BLaER1 (cell line): ENCODE results near the gene CTNNA2.

Experiments used
- H3K27ac ChIP-seq: shearing (Covaris generic); formaldehyde crosslinking; 2 replicates; pipeline ENCODE4 v1.8.1; 2022
- H3K27me3 ChIP-seq: shearing (Covaris generic); formaldehyde crosslinking; 2 replicates; pipeline ENCODE4 v1.8.1; 2022
- H3K36me3 ChIP-seq: shearing (Covaris generic); formaldehyde crosslinking; 2 replicates; pipeline ENCODE4 v1.8.1; 2022
- H3K4me1 ChIP-seq: shearing (Covaris generic); formaldehyde crosslinking; 2 replicates; pipeline ENCODE4 v1.8.1; 2022
- H3K4me2 ChIP-seq: shearing (Covaris generic); formaldehyde crosslinking; 2 replicates; pipeline ENCODE4 v1.8.1; 2022
- H3K4me3 ChIP-seq: shearing (Covaris generic); formaldehyde crosslinking; 2 replicates; pipeline ENCODE4 v1.8.1; 2022
- H3K9ac ChIP-seq: shearing (Covaris generic); formaldehyde crosslinking; 2 replicates; pipeline ENCODE4 v1.8.1; 2022
- H3K9me3 ChIP-seq: shearing (Covaris generic); formaldehyde crosslinking; 2 replicates; pipeline ENCODE4 v1.8.1; 2022
- H4K20me1 ChIP-seq: shearing (Covaris generic); formaldehyde crosslinking; 2 replicates; pipeline ENCODE4 v1.8.1; 2022
- Cebpa-rat ChIP-seq: shearing (Covaris generic); IDR thresholded peaks from 2 replicates; pipeline ENCODE4 v1.8.1; 2022

CTNNA2 gene

GRCh38 chr2:80370375-80371009 lies 857.6 kb downstream of the CTNNA2 start:
- Histone ChIP-seq H3K4me3 (no peak overlapping the region), H3K27me3 (no peaks in the 10 kb centered on the region), H3K9ac (no peak overlapping the region), H3K36me3 (no peaks in the 10 kb centered on the region), H4K20me1 (no peaks in the 10 kb centered on the region), H3K4me2 (no peak overlapping the region), H3K4me1 (peaks cover 39% of the 10 kb centered on the region), H3K9me3 (no peaks in the 10 kb centered on the region), H3K27ac (no peak overlapping the region)
- no peak for TF ChIP-seq Cebpa-rat

- Histone ChIP-seq H3K36me3 (no peaks in the 10 kb centered on the region), H3K27me3 (no peaks in the 10 kb centered on the region), H3K9ac (no peak overlapping the region), H3K9me3 (no peaks in the 10 kb centered on the region), H3K4me1 (peaks cover 5% of the 10 kb centered on the region; the same call in 1 of the 2 replicates), H3K4me2 (no peak overlapping the region), H4K20me1 (no peaks in the 10 kb centered on the region), H3K27ac (no peak overlapping the region), H3K4me3 (no peak overlapping the region)
- TF ChIP-seq Cebpa-rat = no peak
Measured at GRCh38 chr2:80374105-80374504, 861.3 kb downstream of the CTNNA2 start.

- Histone ChIP-seq H3K9me3 (no peaks in the 10 kb centered on the region), H3K4me2 (no peak overlapping the region), H3K4me3 (no peak overlapping the region), H4K20me1 (no peaks in the 10 kb centered on the region), H3K27ac (no peak overlapping the region), H3K4me1 (no peaks in the 10 kb centered on the region), H3K9ac (no peak overlapping the region), H3K27me3 (no peaks in the 10 kb centered on the region), H3K36me3 (no peaks in the 10 kb centered on the region)
- no peak for TF ChIP-seq Cebpa-rat
Measured at GRCh38 chr2:80377071-80377470, 864.2 kb downstream of the CTNNA2 start.

GRCh38 chr2:80380736-80381135 lies 867.9 kb downstream of the CTNNA2 start:
- Histone ChIP-seq H3K4me1 (no peaks in the 10 kb centered on the region), H4K20me1 (no peaks in the 10 kb centered on the region), H3K27ac (no peak overlapping the region), H3K36me3 (no peaks in the 10 kb centered on the region), H3K27me3 (no peaks in the 10 kb centered on the region), H3K9ac (no peak overlapping the region), H3K4me3 (no peak overlapping the region), H3K9me3 (no peaks in the 10 kb centered on the region), H3K4me2 (no peak overlapping the region)
- TF ChIP-seq Cebpa-rat = no peak

- Histone ChIP-seq H3K36me3 (no peaks in the 10 kb centered on the region), H3K27ac (no peak overlapping the region), H3K4me3 (no peak overlapping the region), H3K27me3 (no peaks in the 10 kb centered on the region), H4K20me1 (no peaks in the 10 kb centered on the region), H3K4me2 (no peak overlapping the region), H3K9me3 (no peaks in the 10 kb centered on the region), H3K9ac (no peak overlapping the region), H3K4me1 (no peaks in the 10 kb centered on the region)
- no peak for TF ChIP-seq Cebpa-rat
Measured at GRCh38 chr2:80381666-80382065, 868.8 kb downstream of the CTNNA2 start.

GRCh38 chr2:80392441-80392840 lies 879.6 kb downstream of the CTNNA2 start:
- H3K27ac ChIP-seq = no peak overlapping the region

GRCh38 chr2:80393991-80394390 lies 881.1 kb downstream of the CTNNA2 start:
- no peaks in the 10 kb centered on the region for H3K36me3 ChIP-seq
- no peaks in the 10 kb centered on the region for H3K27me3 ChIP-seq
- no peak overlapping the region for H3K4me2 ChIP-seq
- no peaks in the 10 kb centered on the region for H3K4me1 ChIP-seq
- TF ChIP-seq Cebpa-rat = no peak
- H3K27ac ChIP-seq = no peak overlapping the region
- H4K20me1 ChIP-seq = no peaks in the 10 kb centered on the region
- no peak overlapping the region for H3K9ac ChIP-seq
- H3K9me3 ChIP-seq = no peaks in the 10 kb centered on the region
- H3K4me3 ChIP-seq = no peak overlapping the region

More at GRCh38 chr2:80392441-80392840, 879.6 kb downstream of the CTNNA2 start:
- Histone ChIP-seq H4K20me1 (no peaks in the 10 kb centered on the region), H3K27me3 (no peaks in the 10 kb centered on the region), H3K9ac (no peak overlapping the region), H3K36me3 (no peaks in the 10 kb centered on the region), H3K4me1 (no peaks in the 10 kb centered on the region), H3K4me3 (no peak overlapping the region), H3K9me3 (no peaks in the 10 kb centered on the region), H3K4me2 (no peak overlapping the region)
- TF ChIP-seq Cebpa-rat = no peak

GRCh38 chr2:80395251-80395650 lies 882.4 kb downstream of the CTNNA2 start:
- Histone ChIP-seq H3K27me3 (no peaks in the 10 kb centered on the region), H3K4me3 (no peak overlapping the region), H4K20me1 (no peaks in the 10 kb centered on the region), H3K4me1 (no peaks in the 10 kb centered on the region), H3K9me3 (no peaks in the 10 kb centered on the region), H3K9ac (no peak overlapping the region), H3K36me3 (no peaks in the 10 kb centered on the region), H3K27ac (no peak overlapping the region), H3K4me2 (no peak overlapping the region)
- no peak for TF ChIP-seq Cebpa-rat

- Histone ChIP-seq H3K27me3 (no peaks in the 10 kb centered on the region), H3K4me3 (no peak overlapping the region), H3K4me2 (no peak overlapping the region), H3K9me3 (no peaks in the 10 kb centered on the region), H3K27ac (no peak overlapping the region), H3K4me1 (no peaks in the 10 kb centered on the region), H4K20me1 (no peaks in the 10 kb centered on the region), H3K36me3 (no peaks in the 10 kb centered on the region), H3K9ac (no peak overlapping the region)
- no peak for TF ChIP-seq Cebpa-rat
Measured at GRCh38 chr2:80396276-80396675, 883.4 kb downstream of the CTNNA2 start.

- Histone ChIP-seq H3K4me3 (no peak overlapping the region), H3K9ac (no peak overlapping the region), H4K20me1 (no peaks in the 10 kb centered on the region), H3K4me1 (no peaks in the 10 kb centered on the region), H3K4me2 (no peak overlapping the region), H3K9me3 (peaks cover 6% of the 10 kb centered on the region), H3K27ac (no peak overlapping the region), H3K36me3 (no peaks in the 10 kb centered on the region), H3K27me3 (no peaks in the 10 kb centered on the region)
- no peak for TF ChIP-seq Cebpa-rat
Measured at GRCh38 chr2:80403081-80403480, 890.2 kb downstream of the CTNNA2 start.

GRCh38 chr2:80407377-80407776 lies 894.5 kb downstream of the CTNNA2 start:
- no peaks in the 10 kb centered on the region for H3K4me1 ChIP-seq
- H3K9me3 ChIP-seq = peaks cover 6% of the 10 kb centered on the region
- H3K9ac ChIP-seq = no peak overlapping the region
- H3K36me3 ChIP-seq = no peaks in the 10 kb centered on the region
- H3K4me2 ChIP-seq = no peak overlapping the region
- no peak overlapping the region for H3K27ac ChIP-seq
- no peaks in the 10 kb centered on the region for H4K20me1 ChIP-seq
- no peak for TF ChIP-seq Cebpa-rat
- no peak overlapping the region for H3K4me3 ChIP-seq
- no peaks in the 10 kb centered on the region for H3K27me3 ChIP-seq
